Loucy (cell line): ENCODE measurements around the gene PLA2G4E.

Experiments
- EZH2phosphoT487 ChIP-seq: fragments of 200-600 bp; IDR thresholded peaks from 2 replicates; pipeline ENCODE4 v1.6.1; 2018; ENCODE audit warnings: antibody characterized with exemption, mild to moderate bottlenecking, moderate library complexity, borderline replicate concordance
- TF ChIP-seq, protein P1 (sequence below): fragments of 200-600 bp; sonication (generic); conservative IDR thresholded peaks from 2 replicates; pipeline ENCODE4 v1.5.1; 2014; ENCODE audit warnings: mild to moderate bottlenecking, antibody characterized with exemption, low read length

DNA sequence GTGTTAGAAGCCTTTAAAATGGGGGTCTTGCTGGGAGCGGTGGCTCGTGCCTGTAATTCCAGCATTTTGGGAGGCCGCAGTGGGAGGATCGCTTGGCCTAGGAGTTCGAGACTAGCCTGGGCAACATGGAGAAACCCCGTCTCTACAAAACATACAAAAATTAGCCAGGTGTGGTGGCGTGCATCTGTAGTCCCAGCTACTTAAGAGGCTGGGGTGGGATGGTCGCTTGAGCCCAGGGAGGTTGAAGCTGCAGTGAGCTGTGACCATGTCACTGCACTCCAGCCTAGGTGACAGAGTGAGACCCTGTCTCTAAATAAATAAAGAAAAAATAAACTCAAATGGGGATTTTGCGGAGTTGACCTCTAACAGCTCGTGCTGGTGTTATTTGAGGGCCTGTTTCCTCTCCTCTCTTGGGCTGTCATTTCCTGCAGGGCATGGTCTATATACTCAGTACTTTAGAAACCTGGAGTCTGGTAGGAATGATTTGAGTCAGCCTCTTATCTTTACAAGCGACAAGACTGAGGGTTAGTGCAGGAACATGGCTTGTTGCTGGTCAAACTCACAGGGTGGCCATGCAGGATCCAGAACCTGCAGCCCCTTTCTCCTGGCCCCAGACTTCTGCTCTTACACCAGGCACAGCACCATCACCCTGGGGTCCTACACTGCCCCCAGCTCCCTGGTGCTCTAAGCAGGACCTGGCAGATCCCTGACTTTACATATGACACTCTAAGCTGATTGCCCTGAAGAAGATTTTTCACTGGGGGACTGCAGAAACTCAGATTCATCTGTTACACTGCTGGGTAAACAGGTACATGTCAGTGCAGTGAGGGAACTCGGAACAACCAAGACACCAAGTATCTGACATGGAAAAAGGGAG lies 63.6 kb downstream of the PLA2G4E start:
- TF ChIP-seq, protein P1, sequence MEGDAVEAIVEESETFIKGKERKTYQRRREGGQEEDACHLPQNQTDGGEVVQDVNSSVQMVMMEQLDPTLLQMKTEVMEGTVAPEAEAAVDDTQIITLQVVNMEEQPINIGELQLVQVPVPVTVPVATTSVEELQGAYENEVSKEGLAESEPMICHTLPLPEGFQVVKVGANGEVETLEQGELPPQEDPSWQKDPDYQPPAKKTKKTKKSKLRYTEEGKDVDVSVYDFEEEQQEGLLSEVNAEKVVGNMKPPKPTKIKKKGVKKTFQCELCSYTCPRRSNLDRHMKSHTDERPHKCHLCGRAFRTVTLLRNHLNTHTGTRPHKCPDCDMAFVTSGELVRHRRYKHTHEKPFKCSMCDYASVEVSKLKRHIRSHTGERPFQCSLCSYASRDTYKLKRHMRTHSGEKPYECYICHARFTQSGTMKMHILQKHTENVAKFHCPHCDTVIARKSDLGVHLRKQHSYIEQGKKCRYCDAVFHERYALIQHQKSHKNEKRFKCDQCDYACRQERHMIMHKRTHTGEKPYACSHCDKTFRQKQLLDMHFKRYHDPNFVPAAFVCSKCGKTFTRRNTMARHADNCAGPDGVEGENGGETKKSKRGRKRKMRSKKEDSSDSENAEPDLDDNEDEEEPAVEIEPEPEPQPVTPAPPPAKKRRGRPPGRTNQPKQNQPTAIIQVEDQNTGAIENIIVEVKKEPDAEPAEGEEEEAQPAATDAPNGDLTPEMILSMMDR: no peak
- no peak for TF ChIP-seq EZH2phosphoT487
